Measurements from ENCODE around the gene DENND1A.
"Not testable (repeated sequence)": the region's sequence is repeated elsewhere in the genome, so short reads cannot be mapped to it uniquely, and the experiment has no call there.

Gene DENND1A

DNA sequence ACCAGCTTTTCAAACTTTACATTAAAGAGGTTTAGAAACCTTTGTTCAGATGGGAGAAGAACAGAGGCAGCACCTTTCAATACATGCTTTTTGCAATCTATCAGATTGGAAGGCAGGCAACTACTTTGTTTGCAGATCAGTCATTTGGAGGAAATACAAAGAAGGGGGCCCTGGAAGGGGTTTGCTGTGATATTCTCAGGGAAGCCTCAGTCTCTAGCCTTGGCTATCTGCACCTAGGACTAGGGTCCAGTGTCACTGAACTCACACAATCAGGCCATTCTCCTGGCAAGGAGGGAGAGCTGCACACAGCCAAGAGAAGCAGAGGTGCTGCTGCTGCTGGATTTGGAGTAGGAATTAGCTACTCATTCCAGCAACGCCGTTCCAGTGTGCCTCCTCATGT, 494.5 kb downstream of the DENND1A start:
- no peak for DNase-seq (ENCODE audit: low read depth)
- TF ChIP-seq, protein P1, sequence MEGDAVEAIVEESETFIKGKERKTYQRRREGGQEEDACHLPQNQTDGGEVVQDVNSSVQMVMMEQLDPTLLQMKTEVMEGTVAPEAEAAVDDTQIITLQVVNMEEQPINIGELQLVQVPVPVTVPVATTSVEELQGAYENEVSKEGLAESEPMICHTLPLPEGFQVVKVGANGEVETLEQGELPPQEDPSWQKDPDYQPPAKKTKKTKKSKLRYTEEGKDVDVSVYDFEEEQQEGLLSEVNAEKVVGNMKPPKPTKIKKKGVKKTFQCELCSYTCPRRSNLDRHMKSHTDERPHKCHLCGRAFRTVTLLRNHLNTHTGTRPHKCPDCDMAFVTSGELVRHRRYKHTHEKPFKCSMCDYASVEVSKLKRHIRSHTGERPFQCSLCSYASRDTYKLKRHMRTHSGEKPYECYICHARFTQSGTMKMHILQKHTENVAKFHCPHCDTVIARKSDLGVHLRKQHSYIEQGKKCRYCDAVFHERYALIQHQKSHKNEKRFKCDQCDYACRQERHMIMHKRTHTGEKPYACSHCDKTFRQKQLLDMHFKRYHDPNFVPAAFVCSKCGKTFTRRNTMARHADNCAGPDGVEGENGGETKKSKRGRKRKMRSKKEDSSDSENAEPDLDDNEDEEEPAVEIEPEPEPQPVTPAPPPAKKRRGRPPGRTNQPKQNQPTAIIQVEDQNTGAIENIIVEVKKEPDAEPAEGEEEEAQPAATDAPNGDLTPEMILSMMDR (conservative IDR thresholded peaks at IDR 0.05; ENCODE audit: low read depth, low read length): no peak
- H3K4me3 ChIP-seq (ENCODE audit: low read length): no peak overlapping the region

DNA sequence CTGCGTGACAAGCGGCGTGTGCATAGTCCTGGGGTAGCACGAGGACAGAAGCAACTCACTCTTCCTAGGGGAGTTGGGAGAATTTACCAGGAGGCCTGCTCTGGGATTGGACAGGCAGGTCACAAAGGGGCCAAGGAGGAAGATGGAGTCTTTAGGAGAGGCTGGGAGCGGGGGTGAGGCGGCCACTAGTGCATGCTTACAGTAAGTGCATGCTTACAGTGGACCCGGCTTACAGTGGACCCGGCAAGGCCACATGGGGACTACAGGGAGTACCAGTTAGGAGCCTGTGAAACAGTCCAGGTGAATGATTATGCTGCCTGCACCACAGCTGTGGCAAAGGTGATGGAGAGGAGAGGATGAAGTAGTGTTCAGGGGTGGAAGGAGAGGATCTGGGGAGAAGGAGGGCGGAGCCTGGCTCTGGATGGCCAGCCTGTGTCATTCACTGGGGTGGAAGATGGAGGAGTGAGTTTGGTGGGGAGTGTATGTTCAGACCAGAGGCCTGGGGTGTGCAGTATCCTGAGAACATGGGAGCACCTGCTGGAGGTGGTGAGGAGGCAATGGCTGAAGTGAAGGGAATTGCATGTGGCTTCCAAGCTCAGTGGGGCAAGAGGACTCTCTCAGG, 495.2 kb downstream of the DENND1A start:
- TF ChIP-seq, protein P1 (conservative IDR thresholded peaks at IDR 0.05; ENCODE audit: low read depth, low read length): peak; percentile 34
- H3K4me3 ChIP-seq (ENCODE audit: low read length): no peak overlapping the region
- no peak for DNase-seq (ENCODE audit: low read depth)

DNA sequence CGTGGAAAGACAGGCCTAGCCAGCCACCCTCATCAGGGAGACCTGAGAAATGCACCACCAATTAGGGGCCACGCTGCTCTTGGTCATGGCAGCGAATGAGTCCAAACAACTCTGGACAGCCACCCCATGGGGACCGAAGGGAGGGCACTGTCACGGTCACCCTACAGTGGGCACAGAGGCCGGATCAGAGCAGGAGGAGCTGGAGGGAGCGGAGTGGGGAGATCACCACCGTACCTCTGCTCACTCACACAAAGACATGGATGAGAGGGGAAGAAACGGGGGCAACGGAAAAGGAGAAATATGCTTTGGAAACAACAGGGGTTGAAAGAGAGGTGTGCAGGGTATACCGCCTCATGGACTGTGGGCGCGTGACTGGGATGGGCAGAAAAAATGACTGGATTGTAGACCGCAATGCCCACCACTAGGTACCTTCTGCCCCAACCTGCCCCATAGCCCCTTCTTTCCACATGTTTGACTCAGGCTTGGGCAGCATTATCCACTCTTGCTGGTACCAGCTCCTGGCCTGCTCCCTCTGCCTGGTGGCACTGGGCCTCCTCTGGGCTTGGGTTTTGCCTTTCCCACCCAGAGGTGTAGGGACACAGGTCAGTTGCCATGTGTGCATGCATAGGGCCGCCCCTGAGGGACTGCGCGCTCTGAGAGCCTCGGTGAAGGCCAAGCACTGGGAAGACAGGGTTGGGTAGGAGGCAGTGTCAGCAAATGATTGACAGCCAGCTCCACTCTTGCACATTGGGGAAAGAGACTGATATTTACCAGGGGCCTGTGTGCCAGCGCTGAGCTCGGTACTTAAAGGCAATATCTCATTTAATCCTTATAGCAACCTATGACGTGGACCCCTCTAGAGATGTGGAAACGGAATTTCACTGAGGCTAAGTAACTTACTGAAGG, 497.3 kb downstream of the DENND1A start:
- TF ChIP-seq, protein P1 (conservative IDR thresholded peaks at IDR 0.05; ENCODE audit: low read depth, low read length): no peak
- no peak for DNase-seq (ENCODE audit: low read depth)

DNA sequence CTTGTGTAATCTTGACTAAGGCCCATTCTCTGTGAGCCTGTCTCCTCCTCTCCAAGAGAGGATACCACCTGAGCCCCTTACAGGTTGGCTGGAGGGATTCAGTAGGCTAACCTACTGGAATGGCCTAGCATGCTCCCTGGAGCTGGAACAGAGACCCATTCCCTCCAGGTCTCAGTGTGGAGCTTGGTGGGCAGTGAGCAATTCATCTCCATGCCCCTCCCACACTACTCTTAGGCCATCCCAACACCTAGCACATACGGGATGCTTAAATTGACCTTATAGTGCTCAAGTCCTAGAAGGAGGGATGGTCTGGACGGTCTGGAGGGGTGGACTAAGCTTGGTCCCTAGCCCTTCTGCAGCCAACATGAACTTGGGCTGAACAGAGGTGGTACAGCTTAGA, 498.3 kb downstream of the DENND1A start:
- DNase-seq (ENCODE audit: low read depth): no peak
- TF ChIP-seq, protein P1 (conservative IDR thresholded peaks at IDR 0.05; ENCODE audit: low read depth, low read length): no peak
- H3K4me3 ChIP-seq (ENCODE audit: low read length): no peak overlapping the region

More for the DNA sequence above, 497.3 kb downstream of the DENND1A start:
- H3K4me3 ChIP-seq (ENCODE audit: low read length): no peak overlapping the region

DNA sequence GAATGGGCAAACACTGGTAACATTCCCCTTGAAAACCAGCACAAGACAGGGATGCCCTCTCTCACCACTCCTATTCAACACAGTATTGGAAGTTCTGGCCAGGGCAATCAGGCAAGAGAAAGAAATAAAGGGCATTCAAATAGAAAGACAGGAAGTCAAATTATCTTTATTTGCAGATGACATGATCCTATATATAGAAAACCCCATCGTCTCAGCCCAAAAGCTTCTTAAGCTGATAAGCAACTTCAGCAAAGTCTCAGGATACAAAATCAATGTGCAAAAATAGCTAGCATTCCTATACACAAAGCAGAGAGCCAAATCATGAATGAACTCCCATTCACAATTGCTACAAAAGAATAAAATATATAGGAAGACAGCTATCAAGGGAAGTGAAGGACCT, 501.5 kb downstream of the DENND1A start:
- H3K4me3 ChIP-seq (ENCODE audit: low read length); DNase-seq (ENCODE audit: low read depth): not testable (repeated sequence)

DNA sequence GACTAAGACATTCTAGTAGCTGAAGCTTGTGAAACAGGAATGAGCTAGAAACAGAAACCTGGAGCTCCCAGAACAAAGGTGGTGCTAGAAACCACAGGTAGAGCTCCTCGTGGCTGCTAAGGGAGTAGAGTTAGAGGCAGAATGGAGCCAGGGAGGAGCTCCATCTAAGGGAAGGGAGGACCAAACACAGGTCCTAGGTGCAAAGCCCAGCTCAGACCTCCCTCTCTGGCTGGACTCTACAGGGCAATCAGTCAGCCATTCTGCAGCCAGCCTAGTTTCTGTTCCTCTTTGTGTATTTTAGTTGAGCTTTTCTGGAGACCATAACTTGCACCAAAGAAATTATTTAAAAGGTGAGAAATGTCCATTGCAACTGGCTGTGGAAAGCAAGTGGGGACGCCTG, 503.5 kb downstream of the DENND1A start:
- no peak for DNase-seq (ENCODE audit: low read depth)
- no peak overlapping the region for H3K4me3 ChIP-seq (ENCODE audit: low read length)
- TF ChIP-seq, protein P1 (conservative IDR thresholded peaks at IDR 0.05; ENCODE audit: low read depth, low read length): no peak

DNA sequence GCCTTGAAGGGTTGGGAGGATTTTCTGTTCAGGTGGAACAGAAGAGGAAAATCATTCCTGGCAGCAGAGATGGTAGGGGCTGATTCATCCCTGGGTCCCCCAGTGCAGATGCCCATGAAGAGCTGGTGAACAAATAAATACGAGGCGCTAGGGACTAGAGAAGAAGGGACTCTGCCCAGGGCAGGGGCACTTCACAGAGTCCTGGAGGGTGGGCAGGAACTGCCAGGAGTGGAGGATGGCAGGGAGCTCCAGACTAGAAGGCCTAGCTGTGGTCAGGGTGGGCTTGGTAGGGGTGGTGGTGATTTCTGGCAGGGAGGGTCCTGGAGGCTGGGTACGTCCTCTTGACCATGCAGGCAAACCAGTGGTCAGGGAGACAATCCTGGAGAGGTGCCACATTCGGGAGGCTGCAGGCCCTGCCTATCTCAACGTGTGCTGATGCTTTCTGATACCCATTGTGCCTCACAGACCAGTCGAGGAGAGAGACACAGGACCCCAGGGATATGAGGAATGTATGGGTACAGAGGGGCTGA, 504.0 kb downstream of the DENND1A start:
- no peak for DNase-seq (ENCODE audit: low read depth)
- H3K4me3 ChIP-seq (ENCODE audit: low read length): no peak overlapping the region
- TF ChIP-seq, protein P1 (conservative IDR thresholded peaks at IDR 0.05; ENCODE audit: low read depth, low read length): no peak

All from retinal pigment epithelial cell (primary cell).